T-helper 1 cell (primary cell): Measurements from ENCODE around the gene RHBDL1.

Experiments used
- DNase-seq, 5 donors: peaks; one replicate each; pipeline ENCODE4 v3.0.0-alpha.2; 2012 to 2020
- total RNA-seq, 4 donors: gene quantifications; one replicate each; lab custom pipeline; 2026; lab: John Stamatoyannopoulos, UW

The RHBDL1 gene
- total RNA-seq = 1.9 to 3.2 (median 2.8) reads per million in 4 donors

DNA sequence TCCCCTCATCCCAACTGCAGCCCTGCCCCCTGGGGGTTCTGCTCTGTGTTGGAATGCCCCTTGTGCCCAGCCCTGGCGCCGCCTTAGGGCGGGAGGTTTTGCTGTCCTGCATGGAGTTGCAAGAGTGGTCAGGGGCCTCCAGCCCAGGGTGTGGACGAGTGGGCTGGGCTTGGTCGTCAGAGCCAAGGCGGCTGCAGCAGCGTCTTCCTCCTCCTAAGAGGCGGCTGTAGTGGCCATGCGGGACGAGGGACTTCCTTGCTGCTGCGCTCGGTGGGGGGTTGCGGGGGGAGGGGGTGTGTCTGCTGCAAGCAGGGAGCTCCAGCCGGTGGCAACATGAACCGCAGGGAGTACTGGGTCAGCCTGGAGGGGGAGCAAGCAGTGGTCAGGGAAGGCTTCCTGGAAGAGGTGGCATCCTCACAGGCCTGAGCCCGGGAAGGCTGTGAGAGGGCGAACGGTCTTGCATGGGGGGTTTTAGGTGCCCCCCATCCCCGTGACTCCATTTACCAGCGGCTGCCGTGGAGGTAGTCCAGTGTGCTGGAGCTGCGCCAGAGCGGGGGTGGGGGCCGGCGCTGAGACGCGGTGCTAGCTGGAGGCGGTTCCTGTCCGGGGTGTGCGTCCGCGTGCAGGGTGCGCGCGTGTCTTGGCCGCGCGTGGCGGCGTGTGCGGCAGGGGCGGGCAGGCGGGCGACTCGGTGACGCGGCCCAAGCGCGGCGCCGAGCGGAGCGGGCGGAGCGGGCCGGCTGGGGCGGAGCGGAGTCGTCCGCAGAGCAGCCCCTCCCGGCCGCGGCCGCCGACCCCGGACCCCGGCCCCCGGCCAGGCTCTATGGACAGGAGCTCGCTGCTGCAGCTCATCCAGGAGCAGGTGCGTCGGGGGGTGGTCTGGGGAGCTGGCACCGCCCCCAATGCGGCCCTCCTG is at the start of gene RHBDL1:
RHBDL1 (plus strand) TSS at position 704 of the 916 bp plus-strand sequence; CDS start at position 824, 120 bp downstream.
- DNase-seq = no peak

DNA sequence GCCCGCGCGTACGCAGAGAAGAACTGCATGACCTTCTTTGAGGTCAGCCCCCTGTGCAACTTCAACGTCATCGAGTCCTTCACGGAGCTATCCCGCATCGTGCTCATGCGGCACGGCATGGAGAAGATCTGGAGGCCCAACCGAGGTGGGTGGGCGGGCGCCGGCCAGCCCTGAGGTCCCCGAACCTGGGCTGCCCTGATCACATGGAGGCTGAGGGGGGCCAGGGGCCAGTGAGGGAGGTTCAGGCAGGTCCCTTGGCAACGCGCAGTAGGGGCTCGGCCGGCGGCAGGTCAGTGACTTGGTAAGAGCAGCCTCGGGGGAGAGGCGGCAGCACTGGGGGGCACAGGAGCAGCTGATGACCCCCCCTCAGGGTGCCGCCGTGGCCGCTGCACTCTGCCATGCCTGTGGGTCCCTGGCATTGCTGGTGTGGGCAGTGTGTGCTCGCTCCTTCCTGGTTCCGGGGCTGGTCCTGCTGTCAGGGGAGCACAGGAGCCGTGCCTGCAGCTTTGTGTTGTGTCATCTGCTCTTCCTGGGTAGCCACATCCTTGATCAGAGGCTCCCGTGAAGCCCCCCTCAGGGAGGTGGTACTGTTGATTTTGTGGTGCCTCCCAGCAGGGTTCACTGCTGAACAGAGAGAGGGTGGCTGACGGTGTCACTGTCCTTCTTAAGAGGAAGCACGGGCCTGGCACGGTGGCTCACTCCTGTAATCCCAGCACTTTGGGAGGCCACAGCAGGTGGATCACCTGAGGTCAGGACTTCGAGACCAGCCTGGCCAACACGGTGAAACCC is 49.3 kb upstream of the RHBDL1 start:
- no peak for DNase-seq

DNA sequence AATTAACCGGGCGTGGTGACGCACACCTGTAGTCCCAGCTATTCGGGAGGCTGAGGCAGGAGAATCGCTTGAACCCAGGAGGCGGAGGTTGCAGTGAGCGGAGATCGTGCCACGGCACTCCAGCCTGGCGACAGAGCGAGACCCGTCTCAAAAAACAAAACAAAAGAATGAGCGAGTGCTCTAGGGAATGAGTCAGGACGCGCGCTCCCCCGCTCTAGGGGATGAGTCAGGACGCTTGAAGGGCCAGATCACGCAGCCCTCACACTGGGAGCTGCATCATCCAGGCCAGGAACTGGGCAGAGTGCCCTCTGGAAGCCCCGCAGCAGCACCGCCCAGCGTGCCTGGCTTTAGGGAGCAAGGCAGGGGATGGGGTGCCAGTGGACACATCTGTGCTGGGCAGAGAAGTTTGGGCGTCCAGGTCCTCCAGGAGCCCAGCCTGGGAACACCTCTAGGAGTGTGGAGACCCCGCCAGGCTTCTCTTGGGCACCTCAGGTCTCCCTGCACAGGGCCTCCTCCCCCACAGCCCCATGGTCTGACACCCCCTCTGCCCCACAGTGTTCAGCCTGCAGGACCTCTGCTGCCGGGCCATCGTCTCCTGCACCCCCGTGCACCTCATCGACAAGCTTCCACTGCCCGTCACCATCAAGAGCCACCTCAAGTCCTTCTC is 48.6 kb upstream of the RHBDL1 start:
- DNase-seq = no peak

DNA sequence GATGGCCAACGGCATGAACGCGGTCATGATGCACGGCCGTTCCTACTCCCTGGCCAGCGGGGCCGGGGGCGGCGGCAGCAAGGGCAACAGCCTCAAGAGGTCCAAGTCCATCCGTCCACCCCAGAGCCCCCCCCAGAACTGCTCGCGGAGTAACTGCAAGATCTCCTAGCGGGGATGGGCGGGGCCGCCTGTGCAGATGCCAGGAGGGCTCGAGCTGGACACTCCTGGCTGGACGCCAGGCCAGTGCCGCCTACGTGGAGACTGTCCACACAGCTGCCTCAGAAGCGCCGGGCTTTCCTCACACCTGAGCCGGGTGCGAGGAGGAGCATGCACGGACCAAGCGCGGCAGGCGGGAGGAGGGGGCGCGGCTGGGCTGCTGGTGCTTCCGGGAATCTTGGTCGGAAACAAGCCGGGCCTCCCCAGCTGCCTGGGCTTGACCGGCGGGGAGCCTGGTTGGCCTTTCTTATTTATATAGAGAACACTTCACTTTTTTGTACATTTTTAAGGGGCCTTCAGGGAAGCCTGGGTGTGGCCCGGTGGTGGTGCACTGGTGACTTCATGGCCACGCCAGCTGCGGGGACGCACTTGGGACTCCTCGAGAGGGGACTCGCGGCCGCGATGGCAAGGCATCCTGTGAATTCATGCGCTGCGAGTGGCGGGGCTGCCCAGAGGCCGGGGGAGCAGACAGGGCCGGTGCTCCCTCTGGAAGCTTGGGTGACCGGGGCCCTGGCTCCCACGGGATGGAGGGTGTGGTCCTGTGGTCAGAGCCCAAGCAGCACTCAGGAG is 47.8 kb upstream of the RHBDL1 start:
- DNase-seq = no peak

DNA sequence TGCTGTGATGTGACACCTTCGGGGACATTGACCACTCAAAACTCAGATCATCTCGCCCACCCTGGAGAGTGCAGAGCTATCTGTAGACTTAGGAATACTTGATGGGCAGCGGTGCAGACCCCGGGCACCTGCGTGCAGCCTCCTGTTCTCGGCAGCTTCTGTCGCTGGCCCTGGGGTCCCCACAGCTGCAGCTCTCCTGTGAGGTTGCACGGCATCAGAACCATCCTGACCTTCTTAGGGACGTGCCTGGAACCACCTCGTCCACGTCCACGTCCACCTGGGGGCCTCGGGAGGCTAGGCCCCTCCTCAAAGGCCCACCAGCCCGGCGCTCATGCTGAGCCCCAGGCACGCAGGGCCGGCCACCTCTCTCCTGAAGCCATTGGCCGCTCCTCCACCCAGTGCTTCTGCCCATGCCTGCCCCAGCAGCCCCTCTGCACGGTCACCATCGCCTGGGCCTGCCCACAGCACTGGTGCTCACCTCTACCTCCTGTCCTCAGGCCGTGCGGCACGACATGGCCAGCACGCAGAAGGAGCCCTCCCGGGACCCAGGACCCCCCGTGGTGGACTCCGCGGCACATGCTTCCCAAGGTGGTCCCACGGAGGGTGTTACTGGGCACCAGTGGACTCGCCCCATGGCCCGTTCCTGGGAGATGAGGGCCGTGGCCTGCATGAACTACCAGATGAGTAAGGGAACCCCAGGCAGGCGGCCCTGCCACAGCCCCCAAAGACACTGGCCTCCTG is 47.0 kb upstream of the RHBDL1 start:
- no peak for DNase-seq

DNA sequence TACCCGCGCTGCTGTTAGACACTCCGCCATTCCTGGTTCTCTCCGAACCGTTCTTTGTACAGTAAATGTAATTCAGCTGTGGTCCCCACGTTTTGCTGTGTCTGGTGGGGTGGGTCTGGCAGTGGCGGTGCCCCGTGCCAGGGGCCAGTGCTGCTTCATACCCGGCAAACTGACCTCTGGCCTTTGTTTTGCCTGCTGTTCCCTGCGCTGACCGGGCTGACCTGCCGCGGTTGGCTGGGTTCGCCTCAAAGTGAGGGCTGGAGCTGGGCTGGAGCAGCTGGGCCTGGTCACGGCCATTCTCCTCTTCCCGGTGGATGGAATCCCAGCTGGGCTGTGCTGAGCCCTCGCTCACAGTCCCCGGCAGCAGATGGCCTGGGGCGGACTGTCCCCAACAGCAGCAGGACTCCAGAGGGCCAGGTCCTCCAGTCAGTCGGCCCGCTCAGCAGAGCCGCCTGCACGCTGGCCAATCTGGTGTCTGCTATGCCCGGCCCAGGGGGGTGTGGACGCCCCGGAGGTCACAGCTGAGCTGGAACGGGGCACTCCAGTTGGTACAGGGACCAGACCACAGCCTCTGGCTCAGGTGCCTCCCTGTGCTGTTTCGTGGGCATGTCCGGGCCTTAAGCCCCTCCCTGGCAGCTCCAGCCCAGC is 46.2 kb upstream of the RHBDL1 start:
- DNase-seq = no peak

- no peak for DNase-seq
Observed at GRCh38 chr16:629833-630248, 45.6 kb upstream of the RHBDL1 start.

GRCh38 chr16:630249-630814 is 45.1 kb upstream of the RHBDL1 start:
- DNase-seq = no peak

DNA sequence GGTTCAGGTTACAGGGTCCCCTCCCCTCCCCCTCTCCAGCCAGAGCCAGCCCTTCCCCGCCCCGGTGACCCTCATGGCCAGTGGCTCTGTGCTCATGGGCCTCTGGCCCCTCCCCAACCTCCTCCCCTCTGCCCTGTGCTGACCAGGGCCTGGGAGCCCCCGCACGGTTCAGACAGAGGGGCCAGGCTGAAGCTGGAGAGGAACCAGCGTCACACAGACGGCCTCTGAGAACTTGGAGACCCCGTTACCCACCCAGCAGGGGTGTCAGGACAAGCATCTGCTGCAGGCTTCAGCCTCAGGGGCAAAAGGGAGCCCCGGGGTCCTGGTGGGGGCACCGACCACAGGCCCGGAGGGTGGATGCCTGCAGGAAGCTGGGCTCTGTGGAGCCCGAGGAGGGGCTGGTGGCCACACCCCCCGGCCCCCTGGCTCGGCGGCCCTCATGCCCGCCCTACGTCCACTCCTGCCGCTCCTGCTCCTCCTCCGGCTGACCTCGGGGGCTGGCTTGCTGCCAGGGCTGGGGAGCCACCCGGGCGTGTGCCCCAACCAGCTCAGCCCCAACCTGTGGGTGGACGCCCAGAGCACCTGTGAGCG is 44.6 kb upstream of the RHBDL1 start, which contains the start of gene WFIKKN1:
WFIKKN1 (plus strand) TSS at position 171 of the 591 bp plus-strand sequence; CDS start at position 440, 269 bp downstream.
- no peak for DNase-seq

DNA sequence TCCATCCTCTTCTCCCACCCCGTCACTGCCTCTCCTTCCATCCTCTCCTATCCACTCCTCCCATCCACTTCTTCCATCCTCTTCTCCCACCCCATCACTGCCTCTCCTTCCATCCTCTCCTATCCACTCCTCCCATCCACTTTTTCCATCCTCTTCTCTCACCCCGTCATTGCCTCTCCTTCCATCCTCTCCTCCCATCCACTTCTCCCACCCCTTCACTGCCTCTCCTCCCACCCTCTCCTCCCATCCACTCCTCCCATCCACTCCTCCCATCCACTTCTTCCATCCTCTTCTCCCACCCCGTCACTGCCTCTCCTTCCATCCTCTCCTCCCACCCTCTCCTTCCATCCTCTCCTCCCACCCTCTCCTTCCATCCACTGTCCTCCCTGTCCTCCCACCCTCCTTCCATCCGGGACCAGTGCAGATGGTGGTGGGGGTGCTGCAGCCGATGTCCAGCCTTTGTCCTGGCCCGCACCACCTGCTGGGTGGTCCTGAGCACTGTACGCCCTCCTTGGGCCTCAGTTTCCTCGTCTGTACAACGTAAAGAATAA is 43.6 kb upstream of the RHBDL1 start:
- no peak for DNase-seq

DNA sequence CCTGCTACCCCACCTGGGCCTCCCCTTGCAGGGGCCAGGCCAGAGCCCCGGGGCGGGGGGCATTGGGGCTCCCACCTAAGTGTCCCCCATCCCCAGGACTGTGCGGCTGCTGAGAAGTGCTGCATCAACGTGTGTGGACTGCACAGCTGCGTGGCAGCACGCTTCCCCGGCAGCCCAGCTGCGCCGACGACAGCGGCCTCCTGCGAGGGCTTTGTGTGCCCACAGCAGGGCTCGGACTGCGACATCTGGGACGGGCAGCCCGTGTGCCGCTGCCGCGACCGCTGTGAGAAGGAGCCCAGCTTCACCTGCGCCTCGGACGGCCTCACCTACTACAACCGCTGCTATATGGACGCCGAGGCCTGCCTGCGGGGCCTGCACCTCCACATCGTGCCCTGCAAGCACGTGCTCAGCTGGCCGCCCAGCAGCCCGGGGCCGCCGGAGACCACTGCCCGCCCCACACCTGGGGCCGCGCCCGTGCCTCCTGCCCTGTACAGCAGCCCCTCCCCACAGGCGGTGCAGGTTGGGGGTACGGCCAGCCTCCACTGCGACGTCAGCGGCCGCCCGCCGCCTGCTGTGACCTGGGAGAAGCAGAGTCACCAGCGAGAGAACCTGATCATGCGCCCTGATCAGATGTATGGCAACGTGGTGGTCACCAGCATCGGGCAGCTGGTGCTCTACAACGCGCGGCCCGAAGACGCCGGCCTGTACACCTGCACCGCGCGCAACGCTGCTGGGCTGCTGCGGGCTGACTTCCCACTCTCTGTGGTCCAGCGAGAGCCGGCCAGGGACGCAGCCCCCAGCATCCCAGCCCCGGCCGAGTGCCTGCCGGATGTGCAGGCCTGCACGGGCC is 42.8 kb upstream of the RHBDL1 start:
- no peak for DNase-seq

GRCh38 chr16:633336-634050 is 42.0 kb upstream of the RHBDL1 start:
- DNase-seq = no peak

DNA sequence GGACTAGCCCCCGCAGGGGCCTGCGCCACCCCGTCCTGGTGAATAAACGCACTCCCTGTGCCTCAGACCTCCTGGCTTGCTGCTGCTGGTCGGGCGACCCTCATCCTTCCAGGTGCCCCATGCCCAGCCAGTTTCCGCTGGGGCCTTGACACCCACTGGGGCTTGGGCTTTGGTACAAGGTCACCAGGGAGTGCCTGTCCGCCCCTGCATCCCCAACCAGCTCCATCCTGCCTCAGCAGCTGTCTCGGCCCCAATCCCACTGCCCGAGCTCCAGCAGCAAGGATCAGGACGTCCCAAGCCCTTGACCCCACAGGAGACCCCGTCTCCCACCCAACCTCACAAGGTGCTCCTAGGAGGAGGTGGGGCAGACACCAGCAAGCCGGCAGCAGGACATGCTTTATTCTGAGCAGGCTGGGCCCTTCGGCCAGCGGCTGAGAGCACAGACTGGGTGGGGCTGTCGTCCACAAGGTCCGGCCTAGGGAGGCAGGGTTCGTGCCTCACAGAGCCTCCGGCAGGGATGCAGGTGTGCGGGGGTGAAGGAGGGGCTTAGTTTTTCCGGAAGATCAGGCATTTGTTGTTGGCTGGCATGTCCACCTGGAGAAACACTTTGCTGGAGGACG is 41.3 kb upstream of the RHBDL1 start:
- no peak for DNase-seq

DNA sequence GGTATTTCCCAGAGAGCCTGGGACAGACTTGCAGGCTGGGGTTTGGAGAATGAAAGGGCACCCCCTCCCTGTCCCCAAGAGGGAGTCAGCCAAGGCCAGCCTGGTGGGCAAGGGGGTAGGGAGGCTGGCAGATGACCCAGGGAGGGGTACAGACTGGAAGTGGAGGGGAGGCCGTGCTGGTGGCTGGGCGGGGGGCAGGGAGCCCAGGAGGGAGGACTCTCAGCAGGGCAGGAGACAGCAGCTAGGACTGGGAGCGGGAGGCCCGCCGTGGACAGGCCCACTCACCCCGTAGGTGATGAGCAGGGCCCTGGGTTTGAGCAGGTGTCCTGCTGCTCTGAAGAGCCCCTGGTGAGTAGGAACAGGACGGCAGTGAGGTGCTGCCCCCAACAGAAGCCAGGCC is 40.5 kb upstream of the RHBDL1 start:
- DNase-seq = no peak

- no peak for DNase-seq
Observed at GRCh38 chr16:635573-636205, 39.8 kb upstream of the RHBDL1 start.

DNA sequence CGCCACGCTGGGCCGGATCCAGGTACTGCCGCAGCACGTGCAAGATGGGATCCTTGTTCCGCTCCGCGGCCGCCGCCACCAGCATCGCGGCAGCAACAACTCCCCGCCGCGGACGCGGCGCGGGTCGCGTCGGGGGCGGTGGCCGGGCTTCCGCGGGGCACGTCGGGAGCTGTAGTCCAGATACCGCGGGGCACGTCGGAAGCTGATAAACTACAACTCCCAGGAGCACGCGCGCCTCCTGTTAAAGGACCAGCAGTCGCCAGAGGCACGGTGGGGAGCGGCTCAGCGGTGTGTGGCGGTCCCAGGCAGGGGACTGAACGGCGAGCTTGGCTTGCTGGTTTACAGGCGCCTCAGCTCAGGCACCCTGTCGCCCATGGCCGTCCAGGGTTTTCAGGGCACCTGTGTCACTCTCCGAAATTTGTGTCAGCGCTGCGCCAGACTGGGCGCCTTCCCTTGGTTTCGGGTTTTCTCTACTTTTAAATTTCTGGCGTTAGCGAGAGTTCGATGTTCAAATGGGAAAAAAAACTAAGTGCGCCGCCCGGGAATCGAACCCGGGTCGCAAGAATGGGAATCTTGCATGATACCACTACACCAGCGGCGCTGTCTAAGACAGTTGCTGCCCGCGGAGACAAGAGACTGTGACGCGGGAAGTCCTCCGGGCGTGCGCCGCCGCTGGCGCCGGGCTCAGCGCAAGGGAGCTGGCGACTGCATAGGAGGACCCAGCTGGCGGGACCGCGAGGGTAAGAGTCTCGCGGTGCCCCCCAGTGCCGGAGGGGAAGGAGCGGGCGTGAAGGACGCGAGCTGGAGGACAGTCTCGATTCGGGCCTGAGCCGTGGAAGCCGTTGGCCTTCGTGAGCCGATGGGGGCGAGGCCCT is 39.0 kb upstream of the RHBDL1 start, which contains the start of gene METTL26:
METTL26 (minus strand) TSS at position 100 of the 875 bp plus-strand sequence; CDS start at position 85, 15 bp downstream.
- DNase-seq = peak; percentile 83 to 94 (median 90)
